ENCODE measurements around the gene PSEN1.

DNA sequence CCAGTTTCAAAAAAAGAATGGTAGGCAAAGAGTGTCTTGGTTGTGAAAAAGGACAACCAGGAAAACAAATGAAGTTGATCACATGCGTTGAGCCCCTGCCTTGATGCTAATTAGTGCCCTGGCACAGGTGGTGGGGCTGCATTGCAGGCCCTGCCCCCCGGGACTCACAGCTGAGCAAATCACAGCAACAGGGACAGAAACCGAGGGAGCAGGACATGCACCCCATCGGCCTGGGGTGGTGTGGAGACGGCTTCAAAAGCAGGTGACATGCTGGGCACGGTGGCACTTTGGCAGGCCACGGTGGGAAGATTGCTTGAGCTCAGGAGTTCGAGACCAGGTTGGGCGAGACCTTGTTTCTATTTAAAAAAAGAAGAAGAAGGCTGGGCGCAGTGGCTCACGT is 99.8 kb downstream of the PSEN1 start:
- TF ChIP-seq, protein P1, sequence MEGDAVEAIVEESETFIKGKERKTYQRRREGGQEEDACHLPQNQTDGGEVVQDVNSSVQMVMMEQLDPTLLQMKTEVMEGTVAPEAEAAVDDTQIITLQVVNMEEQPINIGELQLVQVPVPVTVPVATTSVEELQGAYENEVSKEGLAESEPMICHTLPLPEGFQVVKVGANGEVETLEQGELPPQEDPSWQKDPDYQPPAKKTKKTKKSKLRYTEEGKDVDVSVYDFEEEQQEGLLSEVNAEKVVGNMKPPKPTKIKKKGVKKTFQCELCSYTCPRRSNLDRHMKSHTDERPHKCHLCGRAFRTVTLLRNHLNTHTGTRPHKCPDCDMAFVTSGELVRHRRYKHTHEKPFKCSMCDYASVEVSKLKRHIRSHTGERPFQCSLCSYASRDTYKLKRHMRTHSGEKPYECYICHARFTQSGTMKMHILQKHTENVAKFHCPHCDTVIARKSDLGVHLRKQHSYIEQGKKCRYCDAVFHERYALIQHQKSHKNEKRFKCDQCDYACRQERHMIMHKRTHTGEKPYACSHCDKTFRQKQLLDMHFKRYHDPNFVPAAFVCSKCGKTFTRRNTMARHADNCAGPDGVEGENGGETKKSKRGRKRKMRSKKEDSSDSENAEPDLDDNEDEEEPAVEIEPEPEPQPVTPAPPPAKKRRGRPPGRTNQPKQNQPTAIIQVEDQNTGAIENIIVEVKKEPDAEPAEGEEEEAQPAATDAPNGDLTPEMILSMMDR (IDR thresholded peaks at IDR 0.05; ENCODE audit: extremely low read depth in 1 of 2, insufficient read depth in 1 of 2, low read depth in 1 of 2, low read length in 2 of 2): no peak
- TF ChIP-seq POLR2A (IDR thresholded peaks at IDR 0.05; ENCODE audit: low read depth, low read length) (no peak), JUN (IDR thresholded peaks at IDR 0.05; ENCODE audit: borderline replicate concordance, insufficient read depth, insufficient read length, low read depth) (no peak), POLR2AphosphoS5 (IDR thresholded peaks at IDR 0.05; ENCODE audit: insufficient read depth, low read depth, low read length) (no peak), EZH2 (IDR thresholded peaks at IDR 0.05; ENCODE audit: borderline replicate concordance, low read depth, low read length, severe bottlenecking) (no peak)
- TF ChIP-seq, protein P2, sequence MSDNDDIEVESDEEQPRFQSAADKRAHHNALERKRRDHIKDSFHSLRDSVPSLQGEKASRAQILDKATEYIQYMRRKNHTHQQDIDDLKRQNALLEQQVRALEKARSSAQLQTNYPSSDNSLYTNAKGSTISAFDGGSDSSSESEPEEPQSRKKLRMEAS (IDR thresholded peaks at IDR 0.05; ENCODE audit: insufficient read depth, insufficient read length): no peak

Data from endothelial cell of umbilical vein (primary cell).